SK-MEL-5 (cell line): ENCODE measurements around the gene BMAL1. TPM values are rescaled to one million over a fixed set of nuclear protein-coding genes. Genes with fewer than 3 reads are reported as not detected.

Source experiments
- DNase-seq: peaks from one replicate; pipeline ENCODE4 v3.0.0-alpha.2; 2016; ENCODE audit warnings: low read depth, low spot score
- in situ Hi-C: cut with HindIII; loops from 2 replicates; pipeline ENCODE4 v1.10.0; 2016; ENCODE audit warnings: low sequenced_read_pairs, high pct_unique_total_duplicates, low pct_unique_long_range_greater_than_20kb
- total RNA-seq: library from RNA; depleted of rRNA; stranded (reverse); fragments of >200 nt; shearing (Covaris generic); gene quantifications from 2 replicates; pipeline ENCODE4 v1.2.3, GENCODE V29; 2014

The BMAL1 gene
- total RNA-seq, 1 experiment from 2014 or later: 7.1 TPM

DNA sequence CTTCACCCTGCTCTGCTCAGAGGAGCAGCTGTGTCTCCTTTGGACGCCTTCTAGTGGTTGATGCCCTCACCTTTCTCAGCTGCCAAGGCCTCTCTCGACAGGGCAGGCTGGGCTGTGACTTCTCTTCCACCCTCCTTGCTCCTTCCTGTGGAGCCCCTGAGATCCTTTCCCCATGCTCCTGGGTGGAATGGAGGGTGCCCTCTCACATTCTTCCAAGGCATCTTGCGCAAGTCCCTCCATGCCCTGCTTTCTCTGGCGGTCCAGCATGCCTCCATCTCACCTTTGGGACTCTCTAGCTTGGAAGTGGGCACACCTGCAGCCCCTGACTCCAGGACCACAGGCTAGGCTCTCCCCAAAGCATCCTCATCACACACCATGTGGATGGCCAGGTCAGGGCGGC, 68.9 kb downstream of the BMAL1 start:
- no peak for DNase-seq
- in situ Hi-C loops: no loop called here

GRCh38 chr11:13347901-13348300, 70.3 kb downstream of the BMAL1 start:
- in situ Hi-C loops: no loop called here
- no peak for DNase-seq

DNA sequence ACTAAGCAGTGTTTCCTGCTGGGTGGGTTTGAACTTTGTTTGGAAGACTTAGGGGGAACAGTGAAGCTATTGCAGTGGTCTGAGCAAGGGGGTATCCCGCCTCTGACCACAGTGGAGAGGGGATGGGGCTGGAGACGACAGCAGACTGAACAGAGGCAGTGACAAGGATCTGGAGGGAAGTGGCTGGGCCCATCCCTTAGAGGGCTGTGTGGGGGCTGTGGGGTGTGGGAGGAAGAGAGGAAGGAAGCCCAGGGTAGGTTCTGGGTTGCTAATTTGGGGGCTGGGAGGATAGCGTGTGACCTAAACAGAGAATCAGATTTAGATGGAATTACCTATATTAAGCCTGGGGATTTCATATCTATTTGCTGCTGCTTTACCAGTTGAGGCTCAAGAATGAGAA, 70.7 kb downstream of the BMAL1 start:
- DNase-seq: no peak
- in situ Hi-C loops: no loop called here

GRCh38 chr11:13349046-13349445, 71.5 kb downstream of the BMAL1 start:
- no peak for DNase-seq
- in situ Hi-C loops: no loop called here

- in situ Hi-C loops: no loop called here
- DNase-seq: no peak
Measured at GRCh38 chr11:13349581-13349980, 72.0 kb downstream of the BMAL1 start.

- no peak for DNase-seq
- in situ Hi-C loops: no loop called here
Measured at GRCh38 chr11:13352711-13353110, 75.1 kb downstream of the BMAL1 start.

- in situ Hi-C loops: no loop called here
- DNase-seq: peak; percentile 73
Measured at GRCh38 chr11:13354335-13354734, 76.7 kb downstream of the BMAL1 start.

- in situ Hi-C loops: no loop called here
- DNase-seq: no peak
Measured at GRCh38 chr11:13355191-13355590, 77.6 kb downstream of the BMAL1 start.

- in situ Hi-C loops: no loop called here
- DNase-seq: no peak
Measured at GRCh38 chr11:13357232-13357631, 79.6 kb downstream of the BMAL1 start.

GRCh38 chr11:13358596-13359270, 81.1 kb downstream of the BMAL1 start:
- in situ Hi-C loops: no loop called here
- DNase-seq: no peak

GRCh38 chr11:13362596-13363109, 85.1 kb downstream of the BMAL1 start:
- DNase-seq: no peak
- in situ Hi-C loops: no loop called here

GRCh38 chr11:13364388-13364787, 86.8 kb downstream of the BMAL1 start:
- no peak for DNase-seq
- in situ Hi-C loops: no loop called here

DNA sequence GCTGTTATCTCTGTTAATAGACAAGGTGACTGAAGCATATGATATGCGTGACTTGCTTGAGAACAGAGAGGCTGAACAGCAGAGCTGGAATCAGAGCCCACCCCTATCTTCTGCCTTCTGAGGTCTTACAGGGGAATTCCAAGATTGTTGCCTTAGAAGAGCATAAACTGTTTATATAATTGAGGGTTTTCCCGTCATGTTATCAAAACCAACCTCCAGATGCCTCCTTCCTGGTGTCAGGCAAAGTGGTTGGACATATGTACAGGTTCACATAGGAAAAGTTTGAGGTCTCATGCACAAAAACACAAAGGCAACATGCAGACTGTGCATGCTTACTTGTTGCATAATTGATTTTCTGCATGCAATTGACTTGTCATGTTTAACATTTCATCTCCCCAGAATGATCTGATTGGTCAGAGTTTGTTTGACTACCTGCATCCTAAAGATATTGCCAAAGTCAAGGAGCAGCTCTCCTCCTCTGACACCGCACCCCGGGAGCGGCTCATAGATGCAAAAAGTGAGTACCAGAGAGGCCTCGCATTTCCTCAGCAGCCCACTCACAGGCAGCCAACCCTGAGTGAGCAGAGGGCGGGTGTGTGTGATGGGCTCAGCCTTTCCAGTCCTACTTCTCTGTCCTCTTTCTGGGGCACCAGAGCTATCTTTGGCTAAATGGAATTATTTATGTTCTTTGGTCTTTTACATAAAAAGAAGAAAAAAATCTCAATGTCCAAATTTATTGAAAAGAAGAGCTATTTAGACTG, 88.9 kb downstream of the BMAL1 start:
- in situ Hi-C loops: no loop called here
- no peak for DNase-seq

DNA sequence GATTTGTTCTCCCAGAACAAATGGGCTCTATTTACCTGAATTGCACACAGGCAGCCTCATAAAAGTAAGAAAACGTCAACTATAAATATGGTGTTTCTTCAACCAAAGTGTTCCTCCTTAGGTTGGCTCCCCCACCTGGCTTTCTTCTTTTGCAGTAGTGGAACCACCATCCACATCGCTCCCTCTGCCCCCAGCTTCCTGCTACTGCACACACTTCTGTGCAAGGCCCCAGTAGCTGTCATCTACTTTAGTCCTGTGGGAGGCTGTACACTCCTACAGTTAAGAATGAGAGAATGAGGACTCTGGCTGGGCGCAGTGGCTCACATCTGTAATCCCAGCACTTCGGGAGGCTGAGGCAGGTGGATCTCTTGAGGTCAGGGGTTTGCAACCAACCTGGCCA, 89.5 kb downstream of the BMAL1 start:
- DNase-seq: no peak
- in situ Hi-C loops: no loop called here

- no peak for DNase-seq
Measured at GRCh38 chr11:13368041-13368446, 90.5 kb downstream of the BMAL1 start.

GRCh38 chr11:13373216-13373615, 95.6 kb downstream of the BMAL1 start:
- DNase-seq: no peak
- in situ Hi-C loops: no loop called here

More at GRCh38 chr11:13368041-13368446, 90.5 kb downstream of the BMAL1 start:
- in situ Hi-C loops: no loop called here

GRCh38 chr11:13375798-13376197, 98.2 kb downstream of the BMAL1 start:
- in situ Hi-C loops: no loop called here
- DNase-seq: no peak

GRCh38 chr11:13376402-13376801, 98.8 kb downstream of the BMAL1 start:
- in situ Hi-C loops: no loop called here
- no peak for DNase-seq

DNA sequence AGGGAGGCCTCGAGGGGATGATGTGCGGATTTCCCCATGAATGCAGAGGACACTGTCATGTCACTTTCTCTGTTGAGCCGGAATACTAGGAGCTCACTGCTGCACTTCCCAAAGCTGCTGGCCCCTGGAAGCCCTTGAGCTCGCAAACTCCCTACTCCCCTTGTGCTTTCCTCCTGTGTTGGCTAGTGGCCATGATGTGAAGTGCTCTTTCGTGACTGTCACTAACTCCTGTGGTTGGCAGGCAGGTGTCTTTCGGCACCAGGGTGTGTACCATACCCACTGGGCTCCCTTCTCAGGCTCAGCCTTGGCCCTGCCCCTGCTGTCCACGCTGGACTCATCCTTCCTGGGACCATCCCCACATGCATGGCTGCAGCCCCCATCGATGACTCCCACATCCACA, 99.2 kb downstream of the BMAL1 start:
- no peak for DNase-seq
- in situ Hi-C loops: no loop called here
